Pancreas (tissue), 10 donors: Measurements from ENCODE around the gene BCAR3. TPM values are rescaled to one million over a fixed set of nuclear protein-coding genes. Genes with fewer than 3 reads are reported as not detected.

Experiments
- ATAC-seq, 4 donors: fragments of 200-7000 bp; cut with Tn5 transposase; one replicate each; pipeline versions ENCODE4 v1.8.0 to v1.9.1; 2020; ENCODE audit warnings: mild to moderate bottlenecking in 4 of 4, moderate library complexity in 4 of 4
- DNase-seq, 6 donors: peaks; one replicate each; pipeline ENCODE4 v3.0.0-alpha.2; 2020
- FAIRE-seq: peaks from 2 replicates; lab custom pipeline; 2012; peaks lifted over from hg19 to GRCh38; lab: Jason Lieb, UNC
- H3K27ac ChIP-seq, 4 donors: fragments of 200-600 bp; sonication (generic); 1 replicate in 3 of 4; 2 replicates in 1 of 4; pipeline versions ENCODE4 v1.5.0 to v1.8.0; 2020
- H3K27me3 ChIP-seq, 4 donors: fragments of 200-600 bp; one replicate each; pipeline ENCODE4 v1.8.0; 2021
- H3K36me3 ChIP-seq, 3 donors: fragments of 200-600 bp; sonication (generic) in 1 of 3; one replicate each; pipeline versions ENCODE4 v1.5.0 to v1.8.0; 2020 to 2021
- H3K4me1 ChIP-seq, 3 donors: fragments of 200-600 bp; one replicate each; pipeline ENCODE4 v1.8.0; 2021
- H3K4me3 ChIP-seq, 4 donors: fragments of 200-600 bp; sonication (generic) in 2 of 4; one replicate each; pipeline versions ENCODE4 v1.5.0 to v1.8.0; 2020 to 2021
- H3K9me3 ChIP-seq, 4 donors: fragments of 200-600 bp; one replicate each; pipeline ENCODE4 v1.8.0; 2021
- WGBS, 2 donors: extraction: QIAGEN DNeasy Blood & Tissue Kit; methylation state at CpG; one replicate each; pipeline ENCODE4 v1.1.7; 2013; 5-methylcytosine and 5-hydroxymethylcytosine counted together
- intact Hi-C, 3 donors: fragments of 100-400 bp; cut with DNase I; formaldehyde crosslinking; loops; one replicate each; pipeline versions ENCODE4 v1.11.1 to v1.14.2; 2022
- polyA plus RNA-seq, 2 donors: library from polyadenylated mRNA; stranded (reverse); fragments of 200-250 nt; gene quantifications; one replicate each; pipeline ENCODE4 v1.2.3, GENCODE V29; 2013
- total RNA-seq, 6 donors: library from RNA; stranded (reverse); fragmentation: NEBNext Ultra II Directional in 4 of 6; extraction: Animal tissue kit (Norgen Biotek cat#: 25700) in 4 of 6; gene quantifications; one replicate each; pipeline versions ENCODE4 v1.2.1 to v1.2.4, GENCODE V29; 2021 to 2023
- TF ChIP-seq, protein P1 (sequence below), 4 donors: fragments of 200-600 bp; sonication (generic) in 3 of 4; IDR thresholded peaks; one replicate each; pipeline versions ENCODE4 v1.5.0 to v1.8.0; 2021; ENCODE audit warnings: antibody characterized with exemption in 4 of 4
- donor health status: healthy with polysubstance abuse.
- donor health status: DM: no; HTN: no; CAD: no; lungs with moderate emphysema.
- donor health status: DM: no; HTN: no; CAD: no.
- donor health status: control.
- donor health status: control.
- donor health status: Bipolar disorder and iron deficiency.
- donor health status: DM: yes; HTN: yes; CAD: no.
- donor health status: DM: no; HTN: no; CAD: no.
- donor health status: DM: no; HTN: no; CAD: no.
- donor health status: DM: yes; HTN: yes; CAD: no.

BCAR3 gene
- total and polyA plus RNA-seq, 8 donors, result 2.4 to 8.2 (median 4.9) TPM

DNA sequence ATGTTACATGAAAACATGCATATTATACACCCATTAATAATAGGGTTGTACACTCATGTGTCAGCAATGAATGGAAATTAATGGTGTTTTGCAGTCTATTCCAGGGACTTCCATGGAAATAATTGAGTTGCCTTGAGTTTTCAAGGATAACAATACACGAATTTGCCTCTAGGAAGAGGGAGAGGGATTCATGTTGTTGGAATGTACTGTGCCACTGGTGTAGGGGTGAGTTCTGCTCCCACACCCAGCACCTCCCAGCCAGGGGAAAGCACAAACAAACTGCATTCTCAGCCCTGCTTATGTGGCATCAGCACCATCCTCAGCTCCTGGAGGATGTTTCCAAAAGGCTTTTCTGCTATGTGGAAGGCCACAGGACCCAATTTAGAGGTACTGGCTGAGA, 57.8 kb downstream of the BCAR3 start:
- ATAC-seq (no peak), FAIRE-seq (no peak), DNase-seq (no peak)
- Histone ChIP-seq H3K4me3 (no peak overlapping the region), H3K27ac (no peak overlapping the region), H3K36me3 (no peaks in the 10 kb centered on the region), H3K9me3 (no peaks in the 10 kb centered on the region), H3K27me3 (no peaks in the 10 kb centered on the region), H3K4me1 (peaks cover 0 to 4% (median 0%) of the 10 kb centered on the region in 3 donors)
- intact Hi-C loops, result loop anchor here in 2 of 3 donors (10.0 kb wide), 2 partner anchors 189 to 191 kb away; no protein-coding TSS in a partner anchor
- TF ChIP-seq, protein P1, sequence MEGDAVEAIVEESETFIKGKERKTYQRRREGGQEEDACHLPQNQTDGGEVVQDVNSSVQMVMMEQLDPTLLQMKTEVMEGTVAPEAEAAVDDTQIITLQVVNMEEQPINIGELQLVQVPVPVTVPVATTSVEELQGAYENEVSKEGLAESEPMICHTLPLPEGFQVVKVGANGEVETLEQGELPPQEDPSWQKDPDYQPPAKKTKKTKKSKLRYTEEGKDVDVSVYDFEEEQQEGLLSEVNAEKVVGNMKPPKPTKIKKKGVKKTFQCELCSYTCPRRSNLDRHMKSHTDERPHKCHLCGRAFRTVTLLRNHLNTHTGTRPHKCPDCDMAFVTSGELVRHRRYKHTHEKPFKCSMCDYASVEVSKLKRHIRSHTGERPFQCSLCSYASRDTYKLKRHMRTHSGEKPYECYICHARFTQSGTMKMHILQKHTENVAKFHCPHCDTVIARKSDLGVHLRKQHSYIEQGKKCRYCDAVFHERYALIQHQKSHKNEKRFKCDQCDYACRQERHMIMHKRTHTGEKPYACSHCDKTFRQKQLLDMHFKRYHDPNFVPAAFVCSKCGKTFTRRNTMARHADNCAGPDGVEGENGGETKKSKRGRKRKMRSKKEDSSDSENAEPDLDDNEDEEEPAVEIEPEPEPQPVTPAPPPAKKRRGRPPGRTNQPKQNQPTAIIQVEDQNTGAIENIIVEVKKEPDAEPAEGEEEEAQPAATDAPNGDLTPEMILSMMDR (IDR thresholded peaks at IDR 0.05), result no peak
- WGBS, 2 donors, result 26 to 45% methylated on average over 1 of the region's 1 CpG

DNA sequence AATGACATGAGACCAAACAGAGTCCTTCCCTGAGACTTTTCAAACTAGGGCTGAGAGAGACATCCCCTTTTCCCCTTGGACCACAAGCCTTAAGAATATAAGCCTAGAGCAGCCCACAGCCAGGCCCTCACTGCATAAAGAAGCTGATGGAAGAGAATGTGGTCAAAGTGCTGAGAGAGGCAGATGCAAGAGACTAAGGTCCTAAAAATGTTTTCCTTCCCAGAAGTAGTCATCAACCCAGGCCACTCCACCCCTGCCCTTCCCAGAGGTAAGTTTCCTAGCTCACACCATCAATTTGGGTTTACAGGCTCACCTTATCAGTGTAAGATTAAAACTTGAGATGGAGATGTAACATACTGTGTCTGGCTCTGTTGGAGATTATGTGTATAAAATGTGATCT, 58.2 kb downstream of the BCAR3 start:
- H3K4me3 ChIP-seq, result no peak overlapping the region
- H3K27ac ChIP-seq, result no peak overlapping the region
- no peak for ATAC-seq
- H3K36me3 ChIP-seq, result no peaks in the 10 kb centered on the region
- TF ChIP-seq, protein P1 (IDR thresholded peaks at IDR 0.05), result no peak
- no peak for DNase-seq
- H3K4me1 ChIP-seq, result peaks cover 0 to 4% (median 0%) of the 10 kb centered on the region in 3 donors
- no peaks in the 10 kb centered on the region for H3K27me3 ChIP-seq
- intact Hi-C loops, result loop anchor here in 2 of 3 donors (10.0 kb wide), 2 partner anchors 189 to 191 kb away; no protein-coding TSS in a partner anchor
- no peak for FAIRE-seq
- H3K9me3 ChIP-seq, result no peaks in the 10 kb centered on the region

DNA sequence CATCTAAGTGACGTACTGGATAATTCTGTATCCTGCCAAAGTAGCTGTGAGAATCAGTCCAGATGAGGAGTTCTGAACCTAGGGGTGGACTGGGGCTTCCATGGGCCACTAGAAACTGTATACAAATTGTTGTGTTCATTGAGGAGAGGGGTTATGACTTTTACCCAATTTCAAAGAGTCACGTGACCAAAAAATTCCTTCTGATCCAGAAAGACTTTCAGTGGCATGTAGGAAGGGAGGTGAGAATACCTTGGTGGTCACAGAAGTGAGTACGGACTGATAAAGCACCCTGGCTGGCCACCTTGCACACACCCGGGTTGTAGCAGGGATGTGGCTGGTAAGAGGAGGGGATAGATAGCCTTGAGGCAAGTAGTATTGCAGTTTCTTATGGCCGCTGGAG, 60.4 kb downstream of the BCAR3 start:
- no peaks in the 10 kb centered on the region for H3K27me3 ChIP-seq
- H3K4me1 ChIP-seq, result peaks cover 12 to 21% (median 18%) of the 10 kb centered on the region in 3 donors
- TF ChIP-seq, protein P1 (IDR thresholded peaks at IDR 0.05), result no peak
- DNase-seq, result no peak
- H3K27ac ChIP-seq, result no peak overlapping the region
- no peak for ATAC-seq
- H3K36me3 ChIP-seq, result no peaks in the 10 kb centered on the region
- no peak overlapping the region for H3K4me3 ChIP-seq
- no peak for FAIRE-seq
- H3K9me3 ChIP-seq, result no peaks in the 10 kb centered on the region
- intact Hi-C loops, result loop anchor here in 2 of 3 donors (10.0 kb wide), 2 partner anchors 186 to 194 kb away; no protein-coding TSS in a partner anchor
- 94 to 96% methylated on average over 5 of the region's 5 CpGs for WGBS, 2 donors

DNA sequence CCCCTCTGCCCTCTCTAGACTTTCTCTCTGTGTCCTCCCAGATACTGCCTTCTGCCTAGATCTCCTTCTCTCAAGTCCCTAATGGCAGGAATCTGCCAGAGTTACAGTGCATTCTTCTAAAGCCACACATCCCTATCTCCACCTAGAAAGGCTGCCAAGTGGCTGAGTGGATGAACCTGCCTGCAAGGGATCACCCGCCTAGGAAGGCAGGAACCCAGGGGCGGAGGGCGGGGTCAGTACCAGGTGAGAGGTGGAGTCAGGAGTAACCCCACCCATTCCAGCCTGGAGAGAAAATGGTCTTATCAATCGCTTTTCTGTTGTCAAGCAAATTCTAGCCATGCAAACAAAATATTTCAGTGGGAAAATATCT, 60.8 kb downstream of the BCAR3 start:
- 89 to 91% methylated on average over 4 of the region's 4 CpGs for WGBS, 2 donors
- no peak for DNase-seq
- TF ChIP-seq, protein P1 (IDR thresholded peaks at IDR 0.05), result no peak
- Histone ChIP-seq H3K36me3 (no peaks in the 10 kb centered on the region), H3K27me3 (no peaks in the 10 kb centered on the region), H3K27ac (no peak overlapping the region), H3K9me3 (no peaks in the 10 kb centered on the region), H3K4me1 (peaks cover 12 to 21% (median 18%) of the 10 kb centered on the region in 3 donors), H3K4me3 (no peak overlapping the region)
- no peak for FAIRE-seq
- ATAC-seq, result no peak
- intact Hi-C loops, result loop anchor here in 2 of 3 donors (10.0 kb wide), 2 partner anchors 186 to 194 kb away; no protein-coding TSS in a partner anchor

DNA sequence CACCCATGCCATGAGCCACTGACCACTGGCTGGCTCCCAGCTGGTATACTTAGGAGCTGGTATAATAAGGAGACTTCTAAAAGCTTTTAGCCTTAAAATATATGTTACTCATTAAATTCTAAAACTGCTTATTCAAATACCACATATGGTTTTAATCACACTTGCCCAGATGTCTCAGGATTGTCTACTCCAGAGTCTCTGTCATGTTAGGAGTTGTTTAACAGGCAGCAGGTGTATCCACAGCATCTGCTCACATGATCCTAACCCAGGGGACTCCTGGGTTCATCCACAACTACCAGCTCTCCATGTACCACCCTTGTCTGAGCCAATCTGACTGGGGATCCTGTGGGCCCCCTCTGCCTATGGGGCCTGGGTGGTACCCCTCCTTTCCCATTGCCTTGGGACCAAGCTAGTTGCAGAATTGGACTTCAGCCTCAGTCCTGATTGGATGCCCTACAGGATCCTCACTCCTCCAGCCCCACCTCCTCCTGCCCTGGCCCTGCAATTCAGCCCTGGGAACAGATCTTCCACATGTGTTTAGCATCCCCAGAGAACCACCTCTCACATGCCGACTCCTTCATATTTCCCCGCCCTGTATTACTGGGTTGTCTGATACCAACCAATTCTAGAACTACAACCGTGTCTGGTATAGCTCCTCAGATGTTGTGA, 61.3 kb downstream of the BCAR3 start:
- Histone ChIP-seq H3K36me3 (no peaks in the 10 kb centered on the region), H3K4me1 (peaks cover 12 to 21% (median 18%) of the 10 kb centered on the region in 3 donors), H3K27ac (no peak overlapping the region), H3K9me3 (no peaks in the 10 kb centered on the region), H3K4me3 (no peak overlapping the region), H3K27me3 (no peaks in the 10 kb centered on the region)
- DNase-seq, result no peak
- intact Hi-C loops, result loop anchor here in 2 of 3 donors (10.0 kb wide), 2 partner anchors 186 to 194 kb away; no protein-coding TSS in a partner anchor
- ATAC-seq, result no peak
- no peak for FAIRE-seq
- TF ChIP-seq, protein P1 (IDR thresholded peaks at IDR 0.05), result no peak
- 88 to 90% methylated on average over 3 of the region's 3 CpGs for WGBS, 2 donors
